LNCaP clone FGC (cell line): ENCODE data around the gene SORCS2.

Experiments used
- DNase-seq: peaks from one replicate; pipeline ENCODE4 v3.0.0-alpha.2; 2011; ENCODE audit warnings: low read depth
- H3K4me3 ChIP-seq: 2 replicates; pipeline ENCODE4 v1.5.1; 2011; ENCODE audit warnings: mild to moderate bottlenecking, low read depth, low read length, control low read depth
- CTCF ChIP-seq: IDR thresholded peaks from 2 replicates; pipeline ENCODE4 v1.5.1; 2012; ENCODE audit warnings: mild to moderate bottlenecking; ENCODE audit not compliant: control insufficient read depth, insufficient read depth; ENCODE audit errors: extremely low read depth

The SORCS2 gene

GRCh38 chr4:7467471-7467870, 275.1 kb downstream of the SORCS2 start:
- no peak overlapping the region for H3K4me3 ChIP-seq
- no peak for TF ChIP-seq CTCF
- DNase-seq: no peak

- H3K4me3 ChIP-seq: no peak overlapping the region
- DNase-seq: no peak
- TF ChIP-seq CTCF: no peak
These were observed 276.7 kb downstream of the SORCS2 start for GRCh38 chr4:7469023-7469422.

- no peak for TF ChIP-seq CTCF
- no peak overlapping the region for H3K4me3 ChIP-seq
- no peak for DNase-seq
These were observed 277.8 kb downstream of the SORCS2 start for GRCh38 chr4:7470111-7470510.

- H3K4me3 ChIP-seq: no peak overlapping the region
- DNase-seq: no peak
- TF ChIP-seq CTCF: no peak
These were observed 278.3 kb downstream of the SORCS2 start for GRCh38 chr4:7470522-7471128.

- H3K4me3 ChIP-seq: no peak overlapping the region
- no peak for DNase-seq
- no peak for TF ChIP-seq CTCF
These were observed 280.2 kb downstream of the SORCS2 start for GRCh38 chr4:7472442-7473013.

GRCh38 chr4:7473081-7473480, 280.7 kb downstream of the SORCS2 start:
- TF ChIP-seq CTCF: no peak
- H3K4me3 ChIP-seq: no peak overlapping the region
- DNase-seq: no peak

GRCh38 chr4:7474320-7474719, 282.0 kb downstream of the SORCS2 start:
- no peak for TF ChIP-seq CTCF

More at GRCh38 chr4:7474320-7474719, 282.0 kb downstream of the SORCS2 start:
- no peak overlapping the region for H3K4me3 ChIP-seq
- DNase-seq: no peak
